ENCODE measurements around the gene ZNF630. TPM values are rescaled to one million over a fixed set of nuclear protein-coding genes. Genes with fewer than 3 reads are reported as not detected.
"Not testable (repeated sequence)": the region's sequence is repeated elsewhere in the genome, so short reads cannot be mapped to it uniquely, and the experiment has no call there.

The ZNF630 gene
- total and polyA plus RNA-seq, 12 donors = 0.96 to 3.5 (median 2.5) TPM

DNA sequence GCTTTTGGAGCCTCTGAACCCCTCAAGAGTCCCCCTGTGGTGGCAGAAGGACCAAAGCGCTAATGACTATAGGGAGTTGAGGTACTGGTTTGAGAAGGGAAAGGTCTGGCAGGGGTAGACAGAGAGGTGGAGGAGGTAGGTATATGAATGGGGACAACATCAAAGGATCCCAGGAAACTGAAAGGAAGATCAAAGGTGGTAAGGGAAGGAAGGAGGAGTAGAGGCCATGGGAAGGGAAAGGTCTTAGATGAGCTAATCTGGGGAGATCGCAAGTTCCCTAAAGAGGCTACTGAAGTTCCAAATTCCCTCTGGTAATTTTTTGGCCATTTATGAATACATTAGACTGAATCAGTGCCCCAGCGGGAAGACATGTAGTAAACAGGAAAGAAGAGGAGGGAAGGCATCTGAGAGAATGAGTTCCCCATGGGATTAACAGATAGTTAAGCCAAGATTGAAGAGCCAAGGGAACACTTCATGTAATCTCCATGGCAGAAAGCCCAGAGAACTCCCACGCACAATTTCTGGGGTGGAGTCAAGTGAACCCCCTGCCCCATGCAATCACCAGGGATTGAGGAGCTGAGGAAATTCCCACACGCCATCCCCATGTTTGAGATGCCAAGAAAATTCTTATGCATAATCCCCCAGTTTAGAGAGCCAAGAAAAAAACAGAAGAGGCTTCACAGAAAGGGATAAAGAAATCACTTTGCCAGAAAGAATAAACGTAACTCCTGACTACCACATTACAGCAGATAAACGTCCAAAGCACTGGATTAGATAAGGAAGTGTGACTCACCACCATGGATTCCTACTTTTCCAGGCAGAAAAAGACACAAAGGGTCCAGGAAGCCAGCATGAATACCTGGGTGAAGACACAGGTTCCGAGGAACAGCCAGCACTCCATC lies 25.8 kb downstream of the ZNF630 start:
- H3K36me3 ChIP-seq = no peaks in the 10 kb centered on the region
- WGBS, 2 donors = 37 to 40% methylated on average over 8 of the region's 8 CpGs
- DNase-seq = peak; percentile 27 to 70
- peaks cover 0 to 2% (median 0%) of the 10 kb centered on the region in 11 donors for H3K9me3 ChIP-seq
- ATAC-seq = peak; percentile 65 to 94 (median 86)
- peak overlapping the region in 9 of 10 donors; percentile 25 to 76 (median 62) for H3K27ac ChIP-seq
- peaks cover 0 to 15% (median 0%) of the 10 kb centered on the region in 9 donors for H3K4me1 ChIP-seq
- intact Hi-C loops (cut with DNase I) = no loop called here
- H3K27me3 ChIP-seq = no peaks in the 10 kb centered on the region
- TF ChIP-seq, protein P1, sequence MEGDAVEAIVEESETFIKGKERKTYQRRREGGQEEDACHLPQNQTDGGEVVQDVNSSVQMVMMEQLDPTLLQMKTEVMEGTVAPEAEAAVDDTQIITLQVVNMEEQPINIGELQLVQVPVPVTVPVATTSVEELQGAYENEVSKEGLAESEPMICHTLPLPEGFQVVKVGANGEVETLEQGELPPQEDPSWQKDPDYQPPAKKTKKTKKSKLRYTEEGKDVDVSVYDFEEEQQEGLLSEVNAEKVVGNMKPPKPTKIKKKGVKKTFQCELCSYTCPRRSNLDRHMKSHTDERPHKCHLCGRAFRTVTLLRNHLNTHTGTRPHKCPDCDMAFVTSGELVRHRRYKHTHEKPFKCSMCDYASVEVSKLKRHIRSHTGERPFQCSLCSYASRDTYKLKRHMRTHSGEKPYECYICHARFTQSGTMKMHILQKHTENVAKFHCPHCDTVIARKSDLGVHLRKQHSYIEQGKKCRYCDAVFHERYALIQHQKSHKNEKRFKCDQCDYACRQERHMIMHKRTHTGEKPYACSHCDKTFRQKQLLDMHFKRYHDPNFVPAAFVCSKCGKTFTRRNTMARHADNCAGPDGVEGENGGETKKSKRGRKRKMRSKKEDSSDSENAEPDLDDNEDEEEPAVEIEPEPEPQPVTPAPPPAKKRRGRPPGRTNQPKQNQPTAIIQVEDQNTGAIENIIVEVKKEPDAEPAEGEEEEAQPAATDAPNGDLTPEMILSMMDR (IDR thresholded peaks at IDR 0.05) = no peak
- H3K4me3 ChIP-seq = no peak overlapping the region

DNA sequence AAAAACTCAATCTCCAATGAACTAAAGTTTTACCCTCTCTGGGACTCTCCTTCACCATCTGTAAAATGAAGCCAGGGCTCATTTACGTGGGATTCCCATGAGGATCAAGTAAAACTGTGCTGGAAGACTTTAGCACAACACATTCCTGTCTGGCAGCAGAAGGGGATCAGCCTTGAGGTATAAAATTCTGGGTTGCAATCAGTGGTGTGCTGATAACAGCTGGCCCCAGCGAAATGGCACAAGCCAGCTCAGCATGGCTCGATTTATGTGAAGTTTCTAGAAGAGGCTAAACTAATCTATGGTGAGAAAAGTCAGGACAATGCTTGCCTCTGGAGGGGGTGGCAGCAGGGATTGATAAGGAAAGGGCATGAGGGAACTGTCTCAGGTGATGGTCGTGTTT lies 28.4 kb downstream of the ZNF630 start:
- no peak for DNase-seq
- Histone ChIP-seq H3K4me1 (peaks cover 0 to 15% (median 0%) of the 10 kb centered on the region in 9 donors), H3K4me3 (no peak overlapping the region), H3K36me3 (no peaks in the 10 kb centered on the region), H3K9me3 (peaks cover 0 to 6% (median 0%) of the 10 kb centered on the region in 11 donors), H3K27me3 (no peaks in the 10 kb centered on the region), H3K27ac (no peak overlapping the region)
- ATAC-seq = no peak
- TF ChIP-seq, protein P1 (IDR thresholded peaks at IDR 0.05) = no peak
- intact Hi-C loops (cut with DNase I) = no loop called here
- 70 to 77% methylated on average over 4 of the region's 4 CpGs for WGBS, 2 donors

DNA sequence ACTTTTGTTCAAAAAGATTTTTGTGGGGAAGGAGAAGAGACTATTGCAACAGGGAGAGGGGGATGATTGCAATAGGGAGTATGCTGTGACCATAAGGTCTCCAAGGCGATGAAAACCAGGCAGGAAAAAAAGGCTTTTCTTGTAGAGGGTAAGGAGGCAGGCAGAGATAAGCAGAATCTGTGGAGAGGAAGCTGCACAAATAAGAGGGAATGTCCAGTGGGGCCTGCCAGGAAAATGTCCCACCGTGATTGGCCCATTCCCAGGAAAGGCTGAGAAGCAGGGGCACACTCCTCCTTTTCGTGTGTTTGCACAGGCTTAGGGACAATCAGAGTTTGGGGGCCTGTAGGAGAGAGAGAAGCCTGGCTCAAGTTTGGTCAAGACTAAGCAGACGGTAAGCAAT lies 35.5 kb downstream of the ZNF630 start:
- WGBS, 2 donors = 44 to 52% methylated on average over 4 of the region's 4 CpGs
- intact Hi-C loops (cut with DNase I) = no loop called here
- TF ChIP-seq, protein P1 (IDR thresholded peaks at IDR 0.05) = no peak
- ATAC-seq (no peak), DNase-seq (no peak)
- no peaks in the 10 kb centered on the region for H3K4me1 ChIP-seq
- H3K27me3 ChIP-seq = no peaks in the 10 kb centered on the region
- H3K4me3 ChIP-seq = no peak overlapping the region
- H3K27ac ChIP-seq = no peak overlapping the region
- peaks cover 0 to 6% (median 0%) of the 10 kb centered on the region in 11 donors for H3K9me3 ChIP-seq
- no peaks in the 10 kb centered on the region for H3K36me3 ChIP-seq

DNA sequence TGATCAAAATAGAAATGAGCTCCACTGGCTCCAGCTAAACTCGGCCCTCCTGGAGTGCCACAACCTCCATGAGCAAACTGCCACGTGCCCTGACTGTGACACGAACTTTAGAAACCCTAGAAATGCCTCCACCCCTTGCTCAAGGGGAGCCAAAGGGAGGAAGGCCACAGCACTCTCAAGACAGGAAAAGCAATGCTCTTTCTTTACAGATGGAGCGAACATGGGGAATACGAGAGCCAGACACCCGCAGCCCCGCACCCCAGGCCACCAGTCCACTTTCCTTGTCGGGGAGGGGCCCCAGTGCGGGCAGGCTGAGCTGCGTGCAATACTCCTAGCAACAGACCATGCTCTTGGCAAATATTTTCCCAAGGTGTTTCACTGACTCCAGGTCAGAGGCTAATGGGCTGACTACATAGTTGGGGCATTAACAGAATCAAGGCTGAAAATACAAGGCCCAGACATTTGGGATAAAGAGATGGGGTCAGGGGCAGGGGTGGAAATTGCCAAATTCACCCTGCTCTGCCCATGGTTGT lies 40.7 kb downstream of the ZNF630 start:
- 80 to 87% methylated on average over 10 of the region's 10 CpGs for WGBS, 2 donors
- H3K27me3 ChIP-seq; DNase-seq; H3K36me3 ChIP-seq; H3K4me1 ChIP-seq; ATAC-seq; H3K4me3 ChIP-seq; intact Hi-C loops (cut with DNase I); H3K27ac ChIP-seq; H3K9me3 ChIP-seq: not testable (repeated sequence)
